Kasumi-1 (cell line): ENCODE measurements around the gene KCNQ5.

Experiments
- DNase-seq, 2 experiments: peaks; one replicate each; lab custom pipeline; 2025; lab: John Stamatoyannopoulos, UW

Gene KCNQ5

DNA sequence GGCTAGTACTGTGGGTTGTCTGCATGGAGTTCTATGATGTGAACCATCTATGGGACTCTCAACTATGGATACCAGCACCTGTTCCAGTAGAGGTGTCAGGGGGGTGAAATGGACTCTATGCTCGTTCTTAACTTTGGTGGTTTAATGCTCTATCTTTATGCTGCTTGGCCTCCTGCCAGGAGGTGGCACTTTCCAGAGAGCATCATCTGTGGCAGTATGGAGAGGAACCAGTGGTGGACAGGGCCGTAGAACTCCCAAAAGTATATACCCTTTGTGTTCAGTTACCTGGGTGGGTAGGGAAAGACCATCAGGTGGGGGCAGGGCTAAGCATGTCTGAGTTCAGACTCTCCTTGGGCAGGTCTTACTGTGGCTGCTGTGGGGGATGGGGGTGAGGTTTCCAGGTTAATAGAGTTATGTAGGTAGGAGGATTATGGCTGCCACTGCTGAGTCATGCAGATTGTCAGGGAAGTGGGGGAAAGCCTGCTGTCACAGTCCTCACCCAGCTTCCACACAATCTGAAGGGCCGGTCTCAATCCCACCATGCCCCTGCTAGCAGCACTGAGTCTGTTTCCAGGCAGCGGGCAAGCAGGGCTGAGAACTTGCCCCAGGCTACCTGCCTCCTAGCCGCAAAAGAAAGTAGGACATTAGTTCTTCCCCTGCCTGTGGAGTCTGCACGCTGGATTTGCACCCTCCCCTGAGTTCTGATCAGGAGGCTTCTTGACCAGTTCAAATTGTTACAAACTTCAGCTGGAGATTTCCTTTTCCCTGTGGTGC, 284.0 kb downstream of the KCNQ5 start:
- no peak for DNase-seq

DNA sequence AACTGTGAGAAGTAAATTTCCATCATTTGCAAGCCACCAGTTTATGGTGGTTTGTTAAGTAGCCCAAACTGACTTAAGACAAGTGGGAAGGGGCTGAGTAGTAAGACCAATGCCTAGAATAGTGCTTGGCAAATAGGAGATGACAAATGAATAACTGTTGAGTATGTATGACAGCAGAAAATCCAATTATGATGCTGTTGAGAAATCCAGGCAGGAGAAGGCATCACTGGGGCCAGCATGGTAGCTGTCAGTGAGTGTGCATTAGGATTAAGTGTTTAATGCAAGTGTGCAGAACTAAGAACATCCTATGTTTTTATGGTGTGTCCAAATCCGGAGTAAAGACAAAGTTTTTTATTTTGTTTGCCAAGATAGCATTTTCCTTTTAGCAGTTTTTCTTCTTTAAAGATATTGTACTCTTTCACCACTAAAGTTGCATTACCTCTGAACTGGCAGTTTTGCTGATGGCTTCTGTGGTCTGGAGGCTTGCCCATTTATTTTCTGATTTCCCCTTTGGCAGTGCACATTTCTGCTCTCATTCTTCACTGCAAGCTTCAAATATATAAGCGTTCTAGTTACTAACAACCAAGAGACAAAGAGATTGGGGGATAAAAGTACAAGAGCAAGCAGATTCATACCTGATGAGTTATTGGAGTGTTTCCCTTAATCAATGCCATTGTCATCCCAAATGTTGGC, 289.7 kb downstream of the KCNQ5 start:
- peak; percentile 78 to 83 for DNase-seq

DNA sequence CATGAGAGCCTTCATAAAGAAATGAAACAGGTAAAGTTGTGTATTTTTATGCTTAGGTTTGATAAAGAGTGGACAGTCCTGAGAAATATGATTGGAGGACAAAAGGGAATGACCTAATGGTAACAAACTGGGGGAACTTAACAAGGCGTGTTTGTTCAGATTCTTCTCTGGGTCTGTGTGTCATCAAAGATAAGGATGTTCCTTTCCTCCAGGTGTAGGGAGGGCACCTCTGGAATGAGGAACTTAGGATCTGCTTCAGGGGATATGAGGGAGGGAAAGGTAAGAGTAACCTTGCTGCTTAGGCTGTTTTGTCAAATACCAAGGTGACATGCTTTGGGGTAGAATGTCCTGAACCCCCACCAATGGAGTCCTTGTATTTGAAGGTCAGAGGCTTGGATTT, 291.9 kb downstream of the KCNQ5 start:
- DNase-seq = no peak

DNA sequence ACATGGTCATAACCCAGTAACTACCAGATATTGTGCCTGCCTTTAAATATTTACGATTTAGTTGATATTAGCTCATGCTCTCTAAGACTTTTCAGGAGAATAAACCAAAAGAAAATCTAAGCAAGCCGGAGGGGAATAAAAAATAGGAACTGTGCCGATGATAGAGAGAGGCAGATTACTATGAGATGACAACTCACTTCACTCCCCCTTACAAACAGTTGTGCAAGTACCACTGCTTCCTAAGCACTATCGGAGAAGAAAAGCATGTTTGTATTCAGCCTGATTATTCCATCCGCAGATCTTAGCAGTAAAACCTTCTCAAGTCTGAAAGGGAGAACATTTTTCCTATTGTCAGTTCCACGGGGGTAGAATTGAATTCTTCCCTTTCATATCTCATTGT, 294.4 kb downstream of the KCNQ5 start:
- DNase-seq = no peak

DNA sequence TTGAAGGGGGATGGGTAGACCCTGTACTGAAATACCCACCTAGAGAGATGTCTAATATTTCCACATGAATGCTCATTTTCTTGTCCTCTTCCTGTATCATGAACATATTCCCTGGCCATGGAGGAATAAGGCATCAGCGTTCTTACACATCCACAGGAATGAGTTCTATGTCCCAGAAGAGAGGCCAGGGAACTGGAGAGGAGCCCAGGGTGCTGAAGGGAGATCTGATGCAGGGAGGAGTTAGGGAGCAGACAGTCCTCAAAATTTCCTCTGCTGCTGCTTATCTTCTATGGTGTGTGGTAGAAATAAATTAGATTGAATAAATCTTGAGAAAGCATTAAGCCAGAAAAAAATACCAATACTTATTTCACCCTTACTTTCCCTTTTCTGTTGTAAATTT, 295.0 kb downstream of the KCNQ5 start:
- DNase-seq = no peak

DNA sequence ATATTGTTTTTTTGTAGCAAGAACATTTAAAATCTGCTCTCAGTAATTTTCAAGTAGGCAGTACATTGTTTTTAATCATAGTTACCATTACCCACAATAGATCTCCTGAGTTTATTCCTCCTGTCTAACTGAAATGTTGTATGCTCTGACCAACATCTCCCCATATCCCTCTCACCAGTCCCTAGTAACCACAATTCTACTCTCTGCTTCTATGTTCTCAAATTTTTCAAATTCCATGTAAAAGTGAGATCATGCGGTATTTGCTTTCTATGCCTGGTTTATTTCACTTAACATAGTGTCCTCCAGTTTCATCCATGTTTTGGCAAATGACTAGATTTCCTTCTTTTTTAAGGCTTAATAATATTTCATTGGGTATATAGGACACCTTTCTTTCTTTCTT, 300.5 kb downstream of the KCNQ5 start:
- no peak for DNase-seq

DNA sequence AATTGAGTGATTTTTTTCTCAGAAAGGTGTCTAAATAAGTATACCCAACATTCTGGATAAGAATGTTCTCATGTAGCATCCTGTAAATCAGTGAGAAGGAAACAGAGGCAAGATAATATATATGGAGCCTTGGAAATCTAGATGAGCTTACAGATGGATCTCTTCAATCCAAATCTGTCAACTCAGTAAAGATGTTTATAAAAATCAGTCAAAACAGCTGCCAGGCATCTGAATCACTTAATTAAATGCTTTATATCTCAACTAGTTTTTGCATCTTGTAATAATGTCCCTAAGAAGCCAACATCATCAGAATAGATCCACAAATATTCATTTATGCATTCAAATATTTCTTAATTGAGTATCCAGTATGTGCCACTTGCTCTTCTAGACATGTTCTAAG, 303.3 kb downstream of the KCNQ5 start:
- no peak for DNase-seq

DNA sequence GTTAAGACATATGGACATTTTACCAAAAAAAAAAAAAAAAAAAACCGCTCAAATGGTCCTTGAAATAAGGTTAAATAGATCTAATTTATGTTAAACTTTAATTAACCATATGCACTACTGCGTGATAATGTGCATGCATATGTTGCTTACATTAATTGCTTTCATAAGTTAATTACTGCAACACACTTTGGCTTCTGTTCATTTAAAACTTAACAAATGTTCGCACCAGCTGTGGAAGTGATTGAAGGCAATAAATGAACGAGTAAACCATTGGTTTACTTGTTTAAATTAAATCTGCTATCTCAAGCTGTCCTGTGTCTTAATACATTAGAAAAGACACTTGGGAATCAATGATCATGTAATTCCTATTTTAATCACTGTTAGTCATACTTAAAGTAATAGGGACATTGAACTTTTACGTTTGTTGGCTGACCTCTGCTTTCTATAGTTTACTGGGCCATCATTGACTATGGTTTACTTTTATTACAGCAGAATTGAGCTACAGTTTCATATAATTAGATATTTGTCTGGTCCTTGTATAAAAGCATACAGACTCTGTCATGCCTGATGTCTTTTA, 308.8 kb downstream of the KCNQ5 start:
- DNase-seq = no peak

DNA sequence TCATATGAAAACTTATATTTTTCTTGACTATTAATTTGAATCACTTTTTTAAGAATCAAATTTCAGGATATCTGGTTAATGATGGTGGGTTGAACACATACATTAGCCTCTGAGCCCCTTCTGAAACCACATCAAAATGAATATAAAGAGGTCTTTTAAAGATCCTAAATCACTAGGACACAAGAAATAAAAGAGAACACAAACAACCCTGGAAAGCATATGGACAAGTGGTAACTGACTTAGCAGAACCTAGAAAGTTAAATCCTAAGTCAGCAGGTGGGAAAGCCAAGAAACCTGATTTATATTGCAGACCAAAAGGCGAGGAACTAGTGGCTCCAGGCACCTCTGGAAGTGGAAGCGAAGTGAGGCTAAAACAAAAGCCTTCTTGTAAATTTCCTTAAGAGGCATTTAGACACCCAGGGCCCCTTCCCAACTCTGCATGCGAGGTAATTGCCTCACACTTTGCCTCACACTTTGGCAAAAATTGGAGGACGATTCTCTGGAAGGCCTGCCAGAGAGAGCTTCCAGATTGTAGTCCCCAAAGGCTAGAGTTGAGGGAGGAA, 309.5 kb downstream of the KCNQ5 start:
- no peak for DNase-seq

DNA sequence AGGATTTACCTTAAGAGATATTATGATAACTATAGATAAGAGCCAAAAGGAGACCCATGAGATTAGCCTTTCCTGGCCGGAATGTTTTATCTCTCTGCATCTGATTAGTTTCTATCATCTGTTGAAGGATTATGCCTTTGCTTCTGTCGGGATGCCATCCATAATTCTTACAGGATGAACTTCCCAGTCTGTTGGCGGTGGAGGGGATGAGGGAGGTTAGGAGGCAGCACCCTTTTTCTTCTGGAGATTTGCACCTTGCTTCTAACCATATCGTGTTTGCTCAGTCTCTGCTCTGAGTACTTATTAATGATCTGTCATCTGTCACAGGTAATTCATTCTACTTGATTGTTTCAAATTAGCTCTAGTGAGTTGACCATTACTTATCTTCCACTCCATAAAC, 311.4 kb downstream of the KCNQ5 start:
- DNase-seq = no peak

DNA sequence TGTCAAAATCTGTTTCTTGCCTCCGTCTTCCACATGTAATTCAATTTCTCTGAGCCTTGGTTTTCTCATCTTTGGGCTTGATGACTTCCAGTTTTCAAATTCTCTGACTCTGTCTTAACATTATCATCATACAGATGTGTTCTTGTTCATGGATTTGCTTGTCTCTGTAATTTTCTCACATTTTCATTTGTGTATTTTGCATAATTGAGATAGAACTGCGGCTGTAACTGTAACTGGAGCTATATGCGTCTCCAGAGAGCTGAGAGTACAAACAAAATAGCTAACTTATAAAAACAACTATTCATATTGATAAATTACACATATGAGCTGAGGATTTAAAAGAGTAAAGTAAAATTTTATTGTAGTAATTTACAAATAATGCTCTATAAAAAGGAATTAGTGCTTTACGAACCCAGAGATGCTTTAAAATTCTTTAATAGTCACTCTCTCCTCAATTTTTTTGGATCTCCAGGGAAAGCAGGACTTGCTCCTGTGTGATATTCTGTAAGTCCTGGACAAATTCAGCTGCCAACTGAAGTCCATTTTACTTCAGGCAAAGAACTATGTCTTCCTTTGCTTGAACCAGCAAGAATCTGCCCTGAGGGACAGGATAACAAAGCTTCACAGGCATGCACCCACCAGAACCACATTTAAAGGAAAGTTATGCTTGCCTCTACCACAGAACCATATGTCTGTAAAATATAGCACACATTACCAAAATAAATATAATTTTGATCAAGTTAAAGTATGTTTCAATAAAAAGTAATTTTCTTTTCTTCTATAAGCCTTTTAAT, 315.1 kb downstream of the KCNQ5 start:
- DNase-seq = no peak

DNA sequence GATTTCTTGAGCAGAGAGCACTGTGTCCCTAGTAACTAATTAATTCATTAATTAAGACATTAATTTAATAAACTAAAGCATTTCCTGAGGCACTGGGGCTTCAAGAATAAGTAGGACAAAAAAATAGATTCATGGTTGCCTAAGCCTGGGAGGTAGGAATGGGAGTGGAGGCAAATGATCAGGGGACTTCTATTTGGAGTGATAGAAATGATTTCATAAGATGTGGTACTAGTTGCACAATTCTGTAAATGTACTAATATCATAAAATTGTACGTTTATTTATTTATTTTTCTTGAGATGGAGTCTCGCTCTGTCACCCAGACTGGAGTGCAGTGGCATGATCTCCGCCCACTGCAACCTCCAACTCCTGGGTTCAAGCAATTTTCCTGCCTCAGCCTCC, 316.2 kb downstream of the KCNQ5 start:
- DNase-seq = no peak

DNA sequence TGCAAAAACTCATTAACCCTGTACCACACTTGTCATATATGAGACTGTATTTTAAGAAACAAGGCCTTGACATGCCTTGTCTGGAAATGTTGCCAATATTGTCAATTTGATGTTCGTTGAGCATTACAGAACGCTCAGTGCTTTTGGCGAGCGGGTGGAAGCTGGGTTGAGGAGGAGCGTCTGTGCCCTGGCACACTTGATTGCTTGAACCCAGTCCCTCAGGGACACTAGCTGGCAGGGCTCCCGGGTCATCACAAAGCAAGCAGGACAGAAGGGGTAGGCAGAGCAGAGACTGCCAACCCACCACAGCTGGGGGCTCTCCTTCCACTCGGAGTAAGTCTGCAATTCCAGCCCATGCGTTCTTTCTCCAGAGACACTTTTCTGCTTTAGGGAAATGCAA, 317.1 kb downstream of the KCNQ5 start:
- no peak for DNase-seq

DNA sequence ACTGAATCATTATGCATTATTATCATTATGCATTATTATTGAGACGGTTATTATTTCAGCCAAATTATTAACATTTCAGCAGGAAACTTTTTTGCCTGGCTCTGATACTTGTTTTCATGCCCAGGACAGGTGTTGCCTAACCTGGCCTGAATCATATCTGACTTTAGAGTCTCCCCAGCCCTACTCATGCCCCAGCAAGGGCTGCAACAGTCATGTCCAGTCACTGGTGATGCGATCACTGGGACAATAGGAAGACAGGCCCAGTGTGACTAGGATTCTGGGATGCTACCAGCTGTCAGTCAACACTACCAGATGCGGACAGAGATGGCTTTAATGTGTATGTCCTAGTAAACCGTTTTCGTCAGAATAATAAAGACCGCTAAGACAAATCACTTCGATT, 318.4 kb downstream of the KCNQ5 start:
- no peak for DNase-seq

DNA sequence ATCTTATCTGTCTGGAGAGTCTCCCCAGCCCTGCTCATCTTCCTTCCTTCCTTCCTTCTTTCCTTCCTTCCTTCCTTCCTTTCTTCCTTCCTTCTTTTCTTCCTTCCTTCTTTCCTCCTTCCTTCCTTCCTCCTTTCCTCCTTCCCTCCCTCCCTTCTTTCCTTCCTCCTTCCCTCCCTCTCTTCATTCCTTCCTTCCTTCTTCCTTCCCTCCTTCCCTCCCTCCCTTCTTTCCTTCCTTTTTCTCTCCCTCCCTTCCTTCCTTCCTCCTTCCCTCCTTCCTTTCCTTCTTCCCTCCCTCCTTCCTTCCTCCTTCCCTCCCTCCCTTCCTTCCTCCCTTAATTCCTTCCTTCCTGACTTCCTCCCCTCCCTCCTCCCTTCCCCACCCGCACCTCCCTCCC, 319.4 kb downstream of the KCNQ5 start:
- DNase-seq = no peak

DNA sequence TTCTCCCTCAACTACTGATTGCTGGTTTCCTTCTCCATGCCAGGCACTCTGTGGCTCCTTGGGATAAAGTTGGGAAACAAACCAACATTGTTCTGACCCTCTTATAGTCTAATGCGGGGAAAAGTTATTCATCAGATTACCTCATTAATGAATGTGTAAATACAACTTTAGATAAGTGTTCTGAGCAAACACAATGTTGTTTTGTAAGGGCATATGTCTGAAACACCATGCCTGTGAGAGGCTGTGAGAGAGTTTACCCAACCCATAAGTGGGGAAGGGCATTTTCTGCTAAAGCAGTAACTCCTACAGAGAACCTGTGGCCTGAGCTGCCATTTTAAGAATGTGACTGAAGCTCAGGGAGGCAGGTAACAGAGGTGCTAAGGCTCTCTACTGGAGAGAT, 319.9 kb downstream of the KCNQ5 start:
- no peak for DNase-seq

DNA sequence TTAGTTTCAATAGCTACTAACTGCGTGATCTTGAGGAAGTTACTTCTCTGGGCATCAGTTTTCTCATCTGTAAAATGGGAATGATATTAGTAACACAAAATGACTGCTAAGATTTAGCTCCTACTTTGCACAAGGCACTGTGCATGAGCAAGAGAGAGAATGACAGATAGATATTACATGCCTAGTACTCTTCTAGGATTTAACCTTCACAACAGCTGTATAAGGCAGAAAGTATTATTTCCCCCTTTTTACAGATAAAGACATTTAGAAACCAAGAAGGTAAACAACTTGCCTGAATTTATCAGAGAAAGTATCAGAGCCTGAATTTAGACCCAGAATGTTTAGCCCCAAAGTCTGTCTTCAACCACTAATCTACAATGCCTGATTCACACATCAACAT, 321.8 kb downstream of the KCNQ5 start:
- DNase-seq = no peak

DNA sequence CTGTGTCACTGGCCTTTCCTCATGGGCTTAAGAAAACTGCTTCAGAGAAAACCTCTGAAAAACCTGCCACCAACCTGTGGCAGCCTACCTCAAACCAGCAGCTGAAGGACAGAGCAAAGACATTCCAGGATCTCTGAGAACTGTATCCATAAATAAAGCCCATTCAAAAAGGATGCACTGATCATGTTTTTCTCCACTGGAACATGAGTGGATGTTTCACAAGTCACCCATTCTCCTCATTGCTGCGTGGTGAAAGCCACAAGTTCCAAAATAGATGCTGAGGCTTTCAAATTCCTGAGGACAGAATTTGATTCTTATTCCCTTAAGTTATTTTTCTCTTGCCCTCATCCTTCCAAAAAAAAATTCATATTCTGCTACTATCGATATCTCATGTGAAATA, 322.8 kb downstream of the KCNQ5 start:
- no peak for DNase-seq

DNA sequence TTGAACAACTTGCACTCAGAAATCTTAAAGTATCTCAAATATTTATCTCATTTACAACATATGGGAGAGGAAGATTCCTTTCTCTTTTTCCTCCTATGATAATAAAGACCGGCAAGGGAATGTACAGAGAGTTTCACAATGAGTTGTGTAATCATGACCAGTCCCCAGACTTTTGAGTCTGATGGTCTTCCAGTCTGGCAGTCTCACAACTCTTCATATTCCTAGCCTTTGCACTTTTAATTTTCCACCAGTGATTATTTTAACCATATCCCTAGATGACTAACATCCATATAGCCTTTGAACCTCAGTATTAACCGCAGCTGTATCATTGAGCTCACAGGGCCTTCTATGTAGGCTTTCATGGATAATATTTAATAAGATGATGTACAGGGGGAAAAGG, 324.9 kb downstream of the KCNQ5 start:
- DNase-seq = no peak

DNA sequence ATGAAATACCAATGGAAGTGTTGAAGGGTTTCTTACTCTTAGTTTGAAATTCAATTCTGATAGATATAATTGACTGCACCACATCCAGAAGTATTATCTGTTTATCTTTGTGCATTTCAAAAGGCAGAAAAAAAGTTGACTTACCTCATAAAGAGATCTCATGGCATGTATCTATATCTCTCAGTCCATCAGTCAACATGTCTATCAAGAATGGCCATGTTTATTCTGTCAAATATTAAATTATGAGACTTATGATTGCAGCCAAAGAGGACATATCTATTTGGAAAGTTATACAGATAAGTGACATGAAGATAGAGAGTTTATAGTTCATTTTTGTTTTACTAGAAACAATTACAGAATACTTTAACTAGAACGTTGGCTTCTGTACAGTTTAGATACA, 325.7 kb downstream of the KCNQ5 start:
- no peak for DNase-seq

DNA sequence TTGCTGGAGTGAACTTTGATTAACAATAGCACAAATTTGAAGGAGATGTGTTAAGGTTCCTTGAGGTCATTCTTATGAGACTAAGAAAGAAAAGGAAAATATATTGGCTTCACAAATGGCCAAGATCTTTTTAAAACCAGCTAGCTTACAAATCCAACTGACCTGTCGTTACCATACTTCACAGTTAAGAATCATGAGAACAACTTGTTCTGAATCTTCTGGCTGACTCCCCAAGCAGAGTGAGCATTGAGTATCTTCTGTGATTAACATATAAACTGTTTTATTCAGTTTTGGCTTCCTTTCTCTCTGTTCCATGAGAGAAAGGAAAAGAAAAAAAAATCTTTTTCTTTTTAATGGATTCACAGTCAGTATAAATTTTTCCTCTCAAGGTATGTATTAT, 326.3 kb downstream of the KCNQ5 start:
- no peak for DNase-seq

DNA sequence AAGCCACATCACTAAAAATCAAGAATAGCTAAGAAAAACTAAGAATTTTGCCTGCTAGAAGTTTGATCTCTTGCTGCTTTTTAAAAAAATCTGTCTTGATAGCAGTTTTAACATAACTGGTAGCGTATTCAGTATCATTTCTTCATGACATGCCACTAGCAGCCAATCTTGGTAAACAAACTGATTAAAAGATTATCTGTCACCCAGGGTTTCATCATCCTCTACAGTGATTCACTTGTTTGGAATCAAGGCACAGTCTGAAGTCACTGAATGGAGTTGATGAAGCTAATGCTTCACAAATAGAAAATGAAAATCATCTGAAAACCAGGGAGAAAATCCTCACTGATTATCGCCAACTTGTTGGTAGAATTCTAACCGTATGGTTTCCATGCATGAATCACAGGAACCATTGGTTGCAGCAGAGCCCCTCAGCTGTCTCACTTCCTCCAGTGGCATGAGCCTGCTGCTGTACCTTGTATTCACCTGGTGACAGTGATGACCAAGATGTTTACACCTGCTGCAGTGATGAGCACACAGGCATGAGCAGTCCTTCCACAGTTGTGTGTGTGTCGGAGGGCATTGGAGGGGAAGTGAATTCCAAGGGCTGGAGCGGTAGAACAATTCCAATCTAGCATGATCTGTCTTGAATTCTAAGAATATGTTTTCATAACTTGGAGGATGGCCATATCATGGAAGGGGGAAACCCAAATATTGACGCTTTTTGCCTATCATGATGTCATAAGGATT, 328.4 kb downstream of the KCNQ5 start:
- no peak for DNase-seq
